NAMALWA (cell line): ENCODE measurements around the gene RPUSD2.
"Not testable (repeated sequence)": the region's sequence is repeated elsewhere in the genome, so short reads cannot be mapped to it uniquely, and the experiment has no call there.

Experiments used
- DNase-seq: peaks from one replicate; pipeline ENCODE4 v3.0.0-alpha.2; 2015; ENCODE audit warnings: low spot score

RPUSD2 gene

DNA sequence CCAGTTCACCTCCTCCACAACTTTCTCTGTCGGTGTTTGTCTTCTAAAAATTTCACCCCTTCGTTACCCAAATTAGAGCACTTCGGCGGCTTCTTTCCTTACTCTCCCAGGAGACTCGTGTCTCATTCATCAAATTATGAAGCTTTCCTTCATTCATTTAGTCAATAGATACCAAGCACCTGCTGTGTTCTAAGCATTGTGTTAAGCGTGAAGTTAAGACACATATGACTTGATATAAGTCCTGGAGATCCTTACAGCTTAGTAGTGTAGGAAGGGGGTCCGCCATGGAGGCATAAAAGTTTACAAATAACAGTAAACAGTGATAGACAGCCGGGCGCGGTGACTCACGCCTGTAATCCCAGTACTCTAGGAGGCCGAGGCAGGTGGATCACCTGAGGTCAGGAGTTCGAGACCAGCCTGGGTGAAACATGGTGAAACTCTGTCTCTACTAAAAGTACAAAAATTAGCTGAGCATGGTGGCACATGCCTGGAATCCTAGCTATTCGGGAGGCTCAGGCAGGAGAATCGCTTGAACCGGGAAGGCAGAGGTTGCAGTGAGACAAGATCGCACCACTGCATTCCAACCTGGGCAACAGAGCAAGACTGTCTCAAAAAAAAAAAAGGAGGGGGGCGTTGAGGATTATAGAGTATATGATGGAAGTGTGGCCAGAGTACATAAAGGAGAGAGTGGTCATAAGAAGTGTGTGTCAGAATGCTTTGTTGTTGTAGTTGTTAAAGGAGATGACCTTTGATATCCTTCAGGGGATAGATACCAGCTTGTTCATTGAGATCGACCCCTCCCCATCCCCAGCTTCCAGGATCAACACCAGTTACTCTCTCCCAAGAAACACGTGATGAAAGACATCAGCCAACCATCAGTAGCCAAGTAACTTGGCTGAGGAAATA is 3.5 kb upstream of the RPUSD2 start:
- no peak for DNase-seq

DNA sequence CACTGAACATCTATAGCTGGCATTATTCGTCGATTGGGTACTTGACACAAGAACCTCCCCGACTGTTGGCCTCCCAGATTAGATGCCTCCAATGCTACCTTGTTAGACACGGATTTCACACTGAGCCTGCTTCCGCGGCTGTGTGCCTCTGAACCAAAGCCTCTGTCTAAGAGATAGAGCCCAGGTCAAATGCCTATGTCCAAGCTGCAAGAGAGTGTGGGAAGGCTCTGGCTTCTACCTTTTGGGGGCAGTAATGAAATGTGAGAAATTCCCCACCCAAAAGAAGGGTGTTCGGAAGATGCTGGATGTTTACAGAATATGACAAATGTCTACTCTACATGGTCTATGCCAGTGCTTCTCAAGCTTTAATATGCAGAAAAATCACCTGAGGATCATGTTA is 2.0 kb upstream of the RPUSD2 start:
- peak; percentile 58 for DNase-seq

DNA sequence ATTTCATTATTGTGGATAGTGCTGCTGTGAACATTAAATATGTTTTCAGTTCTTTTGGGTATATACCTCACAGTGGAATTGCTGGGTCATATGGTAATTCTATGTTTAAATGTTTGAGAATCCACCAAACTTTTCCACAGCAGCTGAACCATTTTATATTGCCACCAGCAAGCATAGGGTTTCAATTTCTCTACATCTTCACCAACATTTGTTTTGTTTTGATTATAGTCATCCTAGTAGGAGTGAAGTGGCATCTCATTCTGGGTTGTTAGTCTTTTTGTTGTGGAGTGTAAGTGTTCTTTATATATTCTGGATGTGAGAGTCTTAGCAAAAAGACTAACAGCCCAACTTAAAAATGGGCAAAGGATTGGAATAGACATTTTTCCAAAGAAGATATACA is 6.0 kb downstream of the RPUSD2 start:
- no peak for DNase-seq

DNA sequence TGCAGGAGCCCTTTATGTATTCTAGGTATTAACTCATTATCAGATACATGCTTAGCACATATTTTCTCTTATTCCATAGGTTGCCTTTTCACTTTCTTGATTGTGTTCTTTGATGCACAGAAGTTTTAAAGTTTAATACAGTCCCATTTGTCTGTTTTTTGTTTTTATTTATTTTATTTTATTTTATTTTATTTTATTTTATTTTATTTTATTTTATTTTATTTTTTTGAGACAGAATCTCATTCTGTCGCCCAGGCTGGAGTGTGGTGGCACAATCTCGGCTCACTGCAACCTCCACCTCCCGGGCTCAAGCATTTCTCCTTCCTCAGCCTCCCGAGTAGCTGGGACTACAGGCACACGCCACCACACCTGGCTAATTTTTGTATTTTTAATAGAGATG is 7.8 kb downstream of the RPUSD2 start:
- DNase-seq = not testable (repeated sequence)

DNA sequence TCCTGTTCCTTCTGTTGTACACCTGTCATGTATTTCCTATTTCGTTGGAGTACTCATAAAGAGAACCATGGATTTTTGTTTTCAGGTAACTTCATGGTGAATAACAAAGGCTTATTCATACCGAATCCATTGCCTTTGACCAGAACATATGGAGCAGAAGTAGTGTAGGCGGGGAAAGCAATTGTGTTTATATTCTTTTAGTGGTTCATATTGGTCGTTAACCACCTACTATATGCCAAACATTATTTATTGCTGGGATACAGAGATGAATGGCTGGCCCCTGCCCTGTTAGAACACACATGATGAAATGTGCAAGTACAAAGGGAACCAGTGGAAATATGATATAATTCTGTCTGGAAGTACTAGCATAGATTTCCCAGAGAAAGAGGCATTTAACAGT is 9.8 kb downstream of the RPUSD2 start:
- no peak for DNase-seq

DNA sequence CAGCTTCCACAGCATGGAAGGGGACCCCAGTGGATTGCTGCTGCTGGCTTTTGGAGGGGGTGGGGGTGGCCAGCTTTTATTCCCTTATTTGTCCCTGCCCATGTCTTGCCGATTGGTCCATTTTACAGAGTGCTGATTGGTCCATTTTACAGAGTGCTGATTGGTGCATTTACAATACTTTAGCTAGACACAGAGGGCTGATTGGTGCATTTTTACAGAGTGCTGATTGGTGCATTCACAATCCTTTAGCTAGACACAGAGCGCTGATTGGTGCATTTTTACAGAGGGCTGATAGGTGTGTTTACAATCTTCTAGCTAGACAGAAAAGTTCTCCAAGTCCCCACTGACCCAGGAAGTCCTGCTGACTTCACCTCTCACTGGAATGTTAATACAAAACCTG is 12.7 kb downstream of the RPUSD2 start:
- DNase-seq = peak; percentile 28

DNA sequence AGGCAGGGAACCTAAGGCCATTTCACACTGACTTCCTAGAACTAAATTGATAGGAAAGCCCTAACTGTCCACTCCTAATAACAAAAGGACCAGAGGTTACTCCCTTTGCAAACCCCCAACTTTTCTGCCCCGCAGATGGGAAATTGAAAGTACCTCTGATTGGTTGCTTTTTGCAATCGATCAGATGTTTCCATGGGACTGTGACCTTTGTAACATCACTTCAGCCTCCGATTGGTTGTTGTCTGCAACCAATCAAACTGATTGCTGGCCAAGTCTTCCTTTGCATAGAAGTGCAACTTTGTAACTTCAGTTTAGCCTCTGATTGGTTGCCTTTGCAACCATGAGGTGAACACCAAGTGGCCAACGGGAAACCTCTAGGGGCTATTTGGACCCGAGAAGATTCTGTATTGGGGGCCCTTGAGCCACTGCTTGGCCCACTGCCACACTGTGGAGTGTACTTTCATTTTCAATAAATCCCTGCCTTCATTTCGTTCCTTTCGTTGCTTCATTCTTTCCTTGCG is 13.7 kb downstream of the RPUSD2 start:
- DNase-seq = no peak

DNA sequence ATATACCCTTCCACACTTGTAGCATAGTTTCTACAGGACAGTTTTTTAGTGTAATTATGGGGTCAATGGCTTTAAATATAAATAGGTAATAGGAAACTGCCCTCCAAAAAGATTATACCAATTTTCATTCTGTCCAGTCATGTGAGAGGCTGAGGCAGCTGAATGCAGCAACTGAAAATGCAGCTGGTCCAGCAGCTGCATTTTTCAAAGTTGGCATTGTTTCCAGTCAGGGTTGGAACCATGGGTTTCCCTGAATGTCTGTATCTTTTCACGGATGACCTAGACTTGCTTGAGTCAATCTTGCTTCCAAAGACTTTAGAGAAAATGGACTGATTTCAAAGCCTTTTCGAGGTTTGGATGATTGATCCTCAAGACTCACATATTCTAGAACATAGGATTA is 15.1 kb downstream of the RPUSD2 start:
- no peak for DNase-seq

DNA sequence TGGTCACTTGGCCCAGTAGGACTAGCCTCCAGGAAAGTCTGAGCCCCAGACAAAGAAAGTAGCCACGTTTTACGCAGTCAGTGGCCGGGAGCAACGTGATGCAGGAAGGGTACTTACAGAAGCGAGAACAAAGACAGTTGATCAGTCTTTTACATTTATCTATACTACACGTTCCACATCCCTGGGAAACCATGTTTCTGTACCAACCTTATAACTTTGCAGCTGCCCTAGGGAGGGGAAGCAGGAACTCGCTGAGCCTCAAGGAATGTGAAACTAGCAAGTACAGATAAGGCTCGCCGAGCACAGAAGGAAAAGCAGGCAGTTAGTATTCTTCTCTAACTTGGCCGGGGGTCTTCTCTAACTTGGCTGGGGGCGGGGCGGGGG is 21.6 kb downstream of the RPUSD2 start:
- DNase-seq = no peak

DNA sequence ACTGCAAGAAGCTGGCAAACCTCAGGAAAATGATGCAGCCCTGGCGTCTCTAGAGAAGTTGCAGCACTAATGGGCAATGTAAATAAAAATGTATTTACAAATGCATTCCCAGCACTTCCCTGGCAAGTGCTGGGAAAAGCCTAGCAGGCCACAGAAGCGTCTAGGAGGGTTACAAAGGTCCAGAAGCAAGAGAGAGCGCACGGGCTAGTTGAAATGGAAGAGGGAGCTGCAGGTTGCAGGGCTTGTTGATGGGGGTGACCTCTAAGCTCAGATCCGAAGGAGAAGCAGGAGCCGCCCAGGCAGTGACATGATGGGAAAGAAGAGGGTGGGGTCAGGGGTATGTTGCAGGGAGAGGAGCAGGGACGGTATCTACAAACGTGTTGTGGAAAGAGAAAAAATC is 22.3 kb downstream of the RPUSD2 start:
- no peak for DNase-seq

DNA sequence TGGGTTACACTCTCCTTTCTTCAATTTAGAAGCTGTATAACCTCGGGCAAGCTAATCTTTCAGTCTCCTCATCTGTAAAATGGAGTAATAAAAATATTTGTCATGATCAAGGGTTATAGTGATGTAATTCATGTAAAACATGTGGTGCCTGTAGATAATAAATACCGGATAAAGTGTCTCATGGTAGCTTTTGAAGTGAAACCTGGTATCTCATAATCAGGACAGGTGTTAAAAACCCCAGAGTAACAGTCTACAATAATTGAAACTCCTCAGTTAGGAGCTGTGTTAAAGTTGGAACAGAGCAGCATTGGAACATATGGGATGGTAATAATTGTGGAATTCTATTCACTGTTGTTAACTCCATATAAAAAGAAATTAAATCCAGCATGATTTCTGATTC is 24.1 kb downstream of the RPUSD2 start:
- peak; percentile 52 for DNase-seq

DNA sequence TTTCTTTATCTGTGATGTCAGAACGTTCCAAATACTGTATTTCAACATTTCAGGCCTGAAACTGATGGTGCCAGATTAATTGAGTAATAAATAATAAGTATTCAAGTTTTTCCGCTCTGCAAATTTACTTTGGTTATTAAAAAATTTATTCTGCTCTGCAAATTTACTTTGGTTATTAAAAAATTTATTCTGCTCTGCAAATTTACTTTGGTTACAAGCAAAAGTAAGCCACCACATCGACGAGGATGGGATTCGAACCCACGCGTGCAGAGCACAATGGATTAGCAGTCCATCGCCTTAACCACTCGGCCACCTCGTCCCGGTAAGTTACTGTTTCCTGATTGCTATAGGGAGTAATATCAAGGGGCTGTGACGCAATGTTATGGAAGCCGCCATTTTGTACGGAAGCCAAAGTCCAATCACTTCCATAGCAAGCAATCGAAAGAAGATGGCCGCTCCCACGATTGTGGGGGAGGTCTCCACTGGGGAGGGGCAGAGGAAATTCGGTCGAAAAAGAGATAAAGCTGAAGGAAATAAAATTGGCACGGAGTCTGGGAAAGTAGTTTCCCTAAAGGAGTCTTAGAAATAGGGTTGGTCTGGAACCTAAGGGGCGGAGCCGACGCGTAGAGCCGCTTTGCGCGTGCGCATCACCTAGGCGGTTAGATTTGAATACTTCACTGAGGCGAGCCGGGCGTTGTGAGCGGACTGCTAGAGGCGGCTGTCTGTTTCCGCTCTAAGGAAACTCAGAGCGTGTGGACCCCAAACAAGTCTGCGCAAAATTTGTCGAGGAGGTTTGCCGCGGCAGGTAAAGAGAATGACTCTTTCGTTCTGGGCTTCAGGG is 24.7 kb downstream of the RPUSD2 start, which contains the start of gene KNL1:
KNL1 (plus strand) TSS at position 662 of the 841 bp plus-strand sequence. CDS start 8,683 bp downstream, outside the sequence.
- peak; percentile 98 for DNase-seq

DNA sequence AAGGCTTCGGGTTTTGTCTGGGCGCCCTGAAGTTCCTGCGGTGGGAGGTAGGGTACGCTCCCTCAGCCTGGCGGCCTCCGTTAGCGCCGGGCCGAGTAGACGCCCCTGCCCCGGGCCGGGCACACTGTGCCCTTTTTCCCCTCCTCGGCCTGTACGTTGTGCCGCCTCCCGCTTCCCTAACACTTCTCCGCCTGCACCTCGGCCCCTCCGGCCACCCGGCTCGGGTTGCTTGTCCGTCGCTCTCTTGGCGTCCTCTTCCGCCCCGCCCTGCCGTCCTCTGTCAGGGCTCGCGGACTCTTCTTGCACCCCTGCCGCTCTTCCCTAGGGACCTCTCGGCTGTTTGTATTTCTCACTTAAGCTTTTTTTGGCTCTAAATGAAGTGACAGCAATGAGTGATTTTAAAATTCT is 25.3 kb downstream of the RPUSD2 start:
- peak; percentile 74 for DNase-seq

DNA sequence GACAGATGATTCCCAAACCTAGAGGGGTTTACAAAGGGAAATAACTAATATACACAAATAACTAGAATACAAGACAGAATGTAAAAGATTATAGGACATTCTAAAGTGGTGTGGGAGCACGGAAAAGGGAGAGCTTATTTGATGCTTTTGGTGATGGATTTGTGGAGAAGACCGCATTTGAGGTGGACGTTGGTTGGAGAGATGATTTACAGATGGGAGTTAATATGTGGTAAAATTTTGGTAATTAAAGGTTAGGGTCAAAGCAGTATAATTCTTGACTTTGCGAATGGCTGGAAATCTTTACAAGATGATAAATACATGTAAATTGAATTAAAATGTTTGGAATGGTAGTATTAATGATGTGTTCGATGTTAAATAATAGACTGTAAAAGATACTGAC is 26.1 kb downstream of the RPUSD2 start:
- peak; percentile 16 for DNase-seq

DNA sequence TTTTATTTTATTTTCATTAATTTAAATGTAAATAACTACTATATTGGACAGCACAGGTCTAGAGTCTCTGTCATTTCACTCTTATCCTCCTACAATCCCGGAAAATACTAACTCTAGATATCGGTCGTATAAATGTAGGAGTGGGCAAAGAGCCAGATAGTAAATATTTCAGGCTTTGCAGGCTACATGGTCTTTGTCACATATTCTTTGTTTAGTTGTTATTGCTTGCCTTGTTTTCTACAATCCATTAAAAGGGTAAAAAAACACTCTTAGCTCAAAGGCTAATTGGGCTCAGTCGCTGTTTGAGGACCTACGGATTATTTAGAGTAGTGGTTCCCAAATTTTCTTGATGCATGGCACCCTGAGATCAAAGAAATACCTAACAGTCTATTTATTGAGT is 26.7 kb downstream of the RPUSD2 start:
- no peak for DNase-seq

DNA sequence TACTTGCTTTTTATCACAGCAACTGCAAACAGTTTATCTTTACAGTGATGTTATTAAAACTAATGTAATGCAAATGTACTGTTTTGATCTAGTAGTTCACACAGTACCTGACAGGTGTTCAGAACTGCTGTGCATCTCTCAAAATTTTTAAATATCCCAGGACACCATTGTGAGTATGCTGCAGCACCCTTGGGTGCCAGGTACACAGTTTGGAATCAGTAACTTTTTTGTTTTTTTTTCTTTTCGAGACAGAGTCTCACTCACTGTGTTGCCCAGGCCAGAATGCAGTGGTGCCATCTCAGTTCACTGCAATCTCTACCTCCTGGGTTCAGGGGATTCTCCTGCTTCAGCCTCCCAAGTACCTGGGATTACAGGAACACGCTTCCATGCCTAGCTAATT is 27.9 kb downstream of the RPUSD2 start:
- no peak for DNase-seq

DNA sequence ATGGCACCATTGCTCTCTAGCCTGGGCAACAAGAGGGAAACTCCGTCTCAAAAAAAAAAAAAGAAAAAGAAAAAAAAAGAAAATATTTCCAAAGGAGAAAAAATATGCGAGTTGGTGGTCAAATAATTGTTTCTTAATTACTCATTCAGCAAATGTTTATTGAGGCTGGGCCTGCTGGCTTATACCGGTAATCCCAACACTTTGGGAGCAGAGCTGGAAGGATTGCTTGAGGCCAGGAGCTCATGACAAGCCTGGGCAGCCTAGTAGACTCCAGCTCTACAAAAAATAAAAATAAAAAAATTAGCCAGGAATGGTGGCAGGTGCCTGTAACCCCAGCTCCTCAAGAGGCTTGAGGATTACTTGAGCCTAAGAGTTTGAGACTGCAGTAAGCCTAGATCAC is 29.0 kb downstream of the RPUSD2 start:
- no peak for DNase-seq

DNA sequence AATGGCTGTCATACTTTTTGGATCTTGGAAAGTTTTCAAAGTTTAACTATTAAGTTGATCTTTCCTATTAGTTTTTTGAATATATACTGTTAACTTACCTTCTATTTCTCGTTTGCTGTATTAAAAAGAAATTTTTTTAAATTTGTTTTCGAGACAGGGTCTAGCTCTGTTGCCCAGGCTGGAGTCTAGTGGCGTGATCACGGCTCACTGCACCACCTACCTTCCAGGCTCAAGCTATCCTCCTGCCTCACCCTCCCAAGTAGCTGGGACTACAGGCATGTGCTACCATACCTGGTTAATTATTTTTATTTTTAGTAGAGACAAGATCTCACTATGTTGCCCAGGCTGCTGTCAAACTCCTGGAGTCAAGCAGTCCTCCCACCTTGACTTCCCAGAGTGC is 29.6 kb downstream of the RPUSD2 start:
- DNase-seq = no peak

DNA sequence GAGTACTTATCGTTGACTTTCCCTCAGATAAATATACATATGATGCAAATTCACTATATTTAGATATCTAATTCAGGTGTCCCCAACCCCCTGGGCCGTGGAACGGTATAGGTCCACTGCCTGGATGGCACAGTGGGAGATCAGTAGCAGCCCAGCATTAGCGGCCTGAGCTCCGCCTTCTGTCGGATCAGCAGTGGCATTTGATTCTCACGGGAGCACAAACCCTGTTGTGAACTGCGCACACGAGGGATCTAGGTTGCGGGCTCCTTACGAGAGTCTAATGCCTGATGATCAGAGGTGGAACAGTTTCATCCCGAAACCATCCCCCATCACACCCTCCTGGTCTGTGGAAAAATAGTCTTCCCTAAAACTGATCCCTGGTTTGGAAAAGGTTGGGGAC is 31.9 kb downstream of the RPUSD2 start:
- DNase-seq = no peak

DNA sequence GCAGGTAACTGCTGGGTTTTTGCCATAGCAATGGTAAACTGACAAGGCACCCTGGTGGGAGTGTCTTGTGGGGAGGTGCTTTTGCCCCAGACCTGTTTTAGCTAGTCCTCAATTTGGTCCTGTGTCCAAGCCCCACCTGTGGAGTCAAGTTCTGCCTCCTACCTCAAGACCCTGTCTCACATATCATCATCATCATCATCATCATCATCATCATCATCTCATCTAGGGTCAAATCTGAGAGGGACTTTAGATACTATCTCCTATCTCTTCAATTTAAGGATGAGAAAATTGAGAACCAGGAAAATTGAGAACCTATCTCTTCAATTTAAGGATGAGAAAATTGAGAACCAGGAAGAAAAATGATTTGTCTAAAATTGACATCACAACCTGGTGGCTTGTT is 34.8 kb downstream of the RPUSD2 start:
- no peak for DNase-seq

DNA sequence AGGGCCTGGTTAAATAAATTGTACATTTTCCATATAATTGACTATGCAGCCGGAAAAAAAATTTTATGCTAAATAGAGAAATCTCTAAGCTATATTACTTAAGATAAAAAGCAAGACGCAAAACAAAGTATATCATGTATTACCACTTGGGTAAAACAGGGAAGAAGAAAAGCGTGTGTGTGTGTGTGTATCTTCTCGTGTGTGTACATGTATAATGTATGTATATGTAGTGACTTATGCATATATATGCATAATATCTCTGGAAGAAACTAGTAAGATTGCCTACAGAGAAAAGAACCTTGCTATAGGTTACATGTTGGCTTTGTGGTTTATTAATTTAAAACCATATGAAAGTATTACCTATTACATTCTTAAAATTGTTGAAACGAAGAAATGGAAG is 44.0 kb downstream of the RPUSD2 start:
- DNase-seq = no peak

DNA sequence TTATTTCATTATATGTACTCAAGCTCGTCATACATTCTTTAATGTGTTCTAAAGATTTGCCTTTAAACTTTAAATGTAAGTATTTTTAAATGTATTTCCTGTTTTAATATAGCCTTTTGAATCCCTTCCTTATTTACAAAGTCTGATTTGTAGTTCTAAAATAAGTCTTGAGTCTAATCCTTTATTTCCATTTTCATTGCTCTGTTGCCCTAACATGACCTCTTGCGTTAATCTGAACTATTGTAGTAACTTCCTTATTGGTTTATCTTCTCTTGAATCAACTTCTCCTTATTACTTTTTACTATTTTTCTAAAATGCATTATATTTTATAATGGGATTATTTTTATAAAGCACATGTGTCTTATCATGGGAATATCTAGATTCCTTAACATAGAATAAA is 48.9 kb downstream of the RPUSD2 start:
- no peak for DNase-seq

DNA sequence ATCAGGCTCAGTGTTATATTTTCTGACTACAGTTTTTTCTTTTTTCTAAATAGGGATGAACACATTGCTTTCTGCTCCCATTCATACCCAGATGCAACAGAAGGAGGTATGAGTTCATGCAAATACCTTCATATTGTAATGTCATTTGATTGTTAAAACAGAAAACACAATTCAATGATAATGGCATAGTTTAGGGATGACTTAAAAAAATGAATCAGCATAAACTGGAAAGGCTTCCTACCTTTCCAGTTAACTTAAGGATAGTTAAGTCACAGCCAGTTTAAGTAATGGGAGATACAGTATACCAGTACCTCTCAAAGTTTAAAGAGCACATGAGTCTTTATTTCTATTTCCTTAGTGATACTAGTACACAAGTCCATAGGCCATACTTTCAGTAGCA is 49.8 kb downstream of the RPUSD2 start:
- DNase-seq = no peak
